AG08395 (cell line): ENCODE results near the gene DROSHA.

Experiments used
- DNase-seq: peaks from one replicate; pipeline ENCODE4 v3.0.0; 2012; ENCODE audit warnings: mixed read lengths, low spot score

Gene DROSHA

DNA sequence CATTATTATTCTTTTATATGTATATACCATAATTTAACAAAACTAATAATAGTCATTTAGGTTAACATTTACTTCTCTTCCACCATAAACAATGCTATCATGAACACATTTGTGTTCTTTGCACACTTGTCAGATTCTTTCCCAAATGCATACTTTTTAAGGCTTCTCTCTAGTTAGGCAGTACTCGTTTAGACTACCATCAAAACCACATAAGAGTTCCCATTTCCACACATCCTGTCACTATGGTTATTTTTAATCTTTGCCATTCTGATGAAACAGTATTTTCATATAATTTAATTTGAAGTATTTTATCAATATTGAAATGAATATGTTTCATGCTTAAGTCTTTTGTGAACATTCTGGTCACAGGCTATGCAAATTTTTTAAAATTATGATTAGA, 15.1 kb downstream of the DROSHA start:
- no peak for DNase-seq

DNA sequence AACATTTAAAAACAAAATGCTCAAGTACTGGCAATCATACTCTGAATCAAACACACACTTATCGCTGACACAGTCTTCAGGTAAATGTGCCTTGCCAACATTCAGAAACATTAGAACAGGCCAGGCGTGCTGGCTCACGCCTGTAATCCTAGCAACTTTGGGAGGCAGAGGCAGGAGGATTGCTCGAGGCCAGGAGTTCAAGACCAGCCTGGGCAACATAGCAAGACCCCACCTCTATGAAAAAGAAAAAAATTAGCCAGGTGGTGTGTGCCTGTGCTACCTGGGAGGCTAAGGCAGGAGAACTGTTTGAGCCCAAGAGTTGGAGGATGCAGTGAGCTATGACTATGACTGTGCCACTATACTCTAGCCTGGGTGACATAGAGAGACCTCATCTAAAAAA, 20.6 kb downstream of the DROSHA start:
- DNase-seq: no peak

DNA sequence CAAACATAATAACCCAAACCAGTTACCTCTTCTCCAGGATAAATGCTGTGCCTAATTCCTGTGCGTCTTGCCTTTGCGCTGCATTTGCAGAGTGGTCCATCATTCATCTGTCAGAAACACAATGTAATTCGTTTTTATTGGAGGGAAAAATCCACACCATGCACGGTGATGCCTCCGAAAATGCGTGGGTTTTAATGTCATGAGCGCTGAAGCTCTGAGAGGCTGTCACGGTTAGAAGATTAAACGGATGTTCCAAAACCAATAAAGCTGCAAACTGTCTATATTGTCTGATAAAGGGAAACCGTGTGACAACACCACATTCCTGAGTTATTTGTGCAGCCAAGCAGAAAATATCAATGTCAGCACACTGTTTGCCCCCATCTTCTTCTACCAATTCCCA, 27.4 kb downstream of the DROSHA start:
- no peak for DNase-seq

DNA sequence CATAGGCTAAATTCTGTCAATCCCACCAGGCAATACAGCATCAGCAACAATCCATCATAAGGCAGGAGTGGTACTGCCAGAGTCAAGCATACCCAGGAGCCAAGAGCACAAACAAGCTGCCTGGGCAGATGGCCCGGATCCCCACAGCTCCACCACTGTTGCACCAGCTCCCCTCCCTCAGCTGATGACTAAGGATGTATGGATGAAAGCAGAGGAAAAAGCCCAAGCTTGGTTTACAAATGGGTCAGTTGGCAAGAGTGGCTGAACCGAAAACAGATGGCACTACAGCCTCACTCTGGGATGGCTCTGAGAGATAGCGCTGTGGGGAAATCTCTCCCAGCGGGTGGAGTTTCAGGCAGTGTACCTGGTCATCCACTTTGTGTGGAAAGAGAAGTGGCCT, 29.4 kb downstream of the DROSHA start:
- DNase-seq: peak; percentile 10

GRCh38 chr5:31500256-31500655, 31.6 kb downstream of the DROSHA start:
- DNase-seq: no peak

- DNase-seq: no peak
Observed at GRCh38 chr5:31496891-31497290, 35.0 kb downstream of the DROSHA start.

- DNase-seq: no peak
Observed at GRCh38 chr5:31496301-31496700, 35.6 kb downstream of the DROSHA start.

DNA sequence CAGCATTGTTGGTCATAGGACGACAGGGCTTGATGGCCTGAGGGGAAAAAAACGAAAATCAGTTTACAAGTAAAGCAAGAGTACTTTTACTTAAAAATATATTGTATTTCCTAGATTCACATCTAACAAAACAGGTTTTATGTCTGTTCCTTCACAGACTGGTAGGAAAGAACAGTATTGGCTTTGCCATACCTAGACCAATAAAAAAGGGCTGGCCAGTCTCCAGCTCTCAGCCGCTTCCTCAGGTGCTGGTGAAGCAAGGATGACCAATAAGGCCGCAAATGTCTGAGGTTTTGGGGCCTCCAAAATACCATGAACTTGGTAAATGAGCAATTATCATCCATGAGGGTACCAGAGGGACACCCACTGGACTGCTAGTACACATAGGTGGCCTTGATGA, 36.6 kb downstream of the DROSHA start:
- DNase-seq: no peak

DNA sequence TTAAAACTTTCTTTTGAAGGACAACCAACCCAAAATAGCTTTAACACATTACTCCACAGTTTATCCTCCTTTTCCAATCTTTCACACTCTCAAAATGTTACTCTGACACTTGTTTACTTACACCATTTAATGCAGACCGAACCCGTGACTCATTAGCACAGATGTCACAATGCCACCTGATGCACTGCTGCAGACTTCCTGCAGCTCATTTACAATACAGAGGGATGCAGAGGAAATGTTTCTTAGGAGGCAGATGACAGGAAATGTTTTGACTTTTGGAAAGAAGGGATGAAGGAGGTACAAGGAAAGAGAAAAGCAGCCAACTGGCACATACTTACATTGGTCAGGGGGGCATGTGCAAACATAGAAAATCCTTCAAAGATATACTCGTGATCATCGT, 39.0 kb downstream of the DROSHA start:
- no peak for DNase-seq

DNA sequence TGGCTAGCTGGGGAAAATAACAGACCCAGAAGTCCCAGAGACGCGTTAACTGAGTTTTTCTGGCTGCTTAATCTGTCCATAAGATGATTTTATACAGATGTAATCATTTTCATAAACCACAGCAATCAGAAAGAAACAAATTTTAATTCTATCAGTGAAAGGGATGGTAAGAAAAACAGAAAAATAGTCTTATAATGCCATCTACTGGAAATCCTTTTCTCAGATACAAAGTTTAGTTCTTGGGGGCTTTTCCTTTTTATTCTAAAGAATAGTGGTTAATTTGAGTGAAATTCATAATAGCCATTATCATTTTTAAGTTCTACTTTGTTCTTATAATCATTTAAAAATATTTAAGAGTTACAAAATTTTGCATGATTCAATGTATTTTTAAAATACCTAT, 44.4 kb downstream of the DROSHA start:
- DNase-seq: no peak

- no peak for DNase-seq
Observed at GRCh38 chr5:31486441-31486840, 45.5 kb downstream of the DROSHA start.

- DNase-seq: no peak
Observed at GRCh38 chr5:31485376-31486207, 46.3 kb downstream of the DROSHA start.

DNA sequence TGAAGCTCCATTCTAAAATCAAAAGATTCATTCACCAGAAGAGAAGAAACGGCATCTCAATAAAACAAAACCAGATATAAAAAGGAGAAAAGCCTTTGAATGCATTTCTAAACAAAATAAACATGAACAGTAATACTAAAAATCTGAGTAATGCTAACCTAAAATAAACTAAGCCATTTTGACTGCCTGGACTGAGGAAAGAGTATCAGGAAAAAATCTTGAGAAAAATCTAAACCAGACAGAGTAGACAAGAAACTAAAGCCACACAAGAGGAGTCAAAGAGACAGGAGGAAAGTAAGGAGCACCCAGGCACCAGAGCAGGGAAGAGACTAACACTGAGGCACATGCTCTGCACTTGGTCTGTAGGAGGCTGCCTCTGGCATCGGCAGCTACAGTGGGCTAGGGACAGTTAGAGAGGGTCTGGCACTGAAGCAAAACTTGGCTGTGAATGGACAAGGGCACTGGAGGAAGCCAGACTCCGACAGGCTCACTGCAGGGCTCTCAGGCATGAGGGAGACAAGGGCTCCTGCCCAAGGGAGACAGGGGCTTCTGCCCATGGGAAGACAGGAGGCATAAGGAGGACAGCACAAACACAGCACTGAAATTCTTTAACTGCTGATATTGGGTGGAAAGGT, 50.2 kb downstream of the DROSHA start:
- no peak for DNase-seq

GRCh38 chr5:31479706-31480105, 52.2 kb downstream of the DROSHA start:
- DNase-seq: no peak

DNA sequence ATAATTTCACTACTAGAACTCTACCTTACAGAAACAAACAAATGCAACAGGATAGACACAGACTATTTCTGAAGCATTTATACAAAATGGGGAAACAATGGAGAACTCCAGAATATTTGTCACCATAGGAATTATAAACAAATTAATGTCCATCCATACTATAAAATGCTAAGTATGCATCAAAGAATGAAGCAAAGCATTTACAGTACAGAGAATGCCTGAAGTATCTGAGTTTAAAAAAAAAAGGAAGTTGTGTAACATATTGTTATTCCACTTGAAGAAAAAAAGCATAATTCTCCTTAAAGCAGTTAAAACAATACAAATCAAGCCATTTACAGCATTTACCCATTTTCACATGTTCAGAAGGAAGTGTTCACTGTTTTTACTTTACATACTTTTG, 53.0 kb downstream of the DROSHA start:
- no peak for DNase-seq

GRCh38 chr5:31477971-31478370, 53.9 kb downstream of the DROSHA start:
- no peak for DNase-seq

DNA sequence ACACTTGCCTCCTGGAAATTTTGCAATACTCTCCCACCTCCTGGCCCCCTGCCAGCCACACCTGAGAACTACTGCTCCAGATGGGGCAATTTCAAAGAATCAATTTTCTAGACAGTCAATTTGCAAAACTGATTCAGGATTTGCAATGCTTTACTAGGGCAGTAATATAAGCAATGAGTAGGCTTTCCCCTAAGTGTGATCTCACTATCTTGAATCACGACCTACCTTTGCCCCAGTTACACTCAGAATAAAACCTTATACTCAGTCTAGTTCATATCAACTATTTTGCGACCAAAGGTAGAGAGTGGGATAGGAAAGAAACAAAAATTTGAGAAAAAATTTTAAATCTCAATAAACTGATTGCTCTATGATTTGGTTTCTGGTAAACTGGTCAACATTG, 54.4 kb downstream of the DROSHA start:
- no peak for DNase-seq

DNA sequence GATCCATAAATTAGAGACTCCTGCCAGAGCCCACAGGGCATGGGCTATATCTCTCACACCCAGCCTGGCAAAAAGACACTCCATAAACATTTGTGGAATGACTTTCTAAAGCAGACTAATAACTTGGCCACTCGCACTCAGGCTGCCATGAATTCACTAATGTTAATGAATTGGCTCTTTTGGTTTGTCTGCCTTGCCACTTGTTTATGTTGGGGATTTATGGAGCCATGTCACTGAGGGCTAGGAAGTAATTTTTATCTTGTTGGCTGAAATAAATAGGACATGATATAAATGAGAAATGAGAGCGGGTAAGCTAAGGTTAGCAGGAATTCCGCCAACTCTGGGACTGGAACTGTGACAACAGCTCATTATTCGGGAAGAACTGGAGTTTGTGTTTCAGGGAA, 55.2 kb downstream of the DROSHA start:
- DNase-seq: no peak

DNA sequence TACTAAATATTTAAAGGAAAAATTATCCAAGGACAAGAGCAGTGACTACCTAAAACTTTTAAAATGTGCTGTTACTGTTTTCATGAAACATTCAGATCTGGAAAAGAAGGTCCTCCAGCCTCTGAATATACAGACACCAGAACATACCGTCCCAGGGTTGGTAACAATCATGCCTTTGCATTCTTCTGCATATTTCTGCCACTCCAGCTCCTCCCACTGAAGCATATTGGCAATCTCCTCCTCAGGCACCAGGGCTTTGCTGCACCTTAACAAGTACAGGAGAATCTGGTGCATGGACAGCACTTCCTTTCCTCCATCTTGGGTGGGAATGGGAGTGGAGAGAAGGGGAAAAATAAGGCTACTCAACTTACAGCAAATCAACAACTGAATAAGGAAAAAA, 60.0 kb downstream of the DROSHA start:
- no peak for DNase-seq

GRCh38 chr5:31471040-31471439, 60.9 kb downstream of the DROSHA start:
- no peak for DNase-seq

DNA sequence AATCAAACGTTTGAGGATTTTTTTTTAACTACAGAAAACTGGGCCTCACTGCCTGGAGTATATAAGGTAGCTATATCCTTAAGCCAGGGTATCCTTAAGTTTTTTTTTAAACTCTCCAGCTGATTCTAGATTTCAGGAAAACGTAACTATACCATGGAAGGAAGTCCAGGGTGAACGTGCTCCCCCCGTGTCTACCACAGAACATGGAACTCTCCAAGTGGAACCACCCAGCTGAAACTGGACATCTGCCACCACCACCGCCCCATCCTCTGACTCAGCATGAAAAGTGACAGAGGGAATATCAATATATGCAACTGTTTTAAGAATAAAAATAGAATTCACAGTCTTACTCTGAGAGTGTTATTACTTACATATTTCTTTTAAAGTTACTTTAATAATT, 61.3 kb downstream of the DROSHA start:
- DNase-seq: peak; percentile 80

DNA sequence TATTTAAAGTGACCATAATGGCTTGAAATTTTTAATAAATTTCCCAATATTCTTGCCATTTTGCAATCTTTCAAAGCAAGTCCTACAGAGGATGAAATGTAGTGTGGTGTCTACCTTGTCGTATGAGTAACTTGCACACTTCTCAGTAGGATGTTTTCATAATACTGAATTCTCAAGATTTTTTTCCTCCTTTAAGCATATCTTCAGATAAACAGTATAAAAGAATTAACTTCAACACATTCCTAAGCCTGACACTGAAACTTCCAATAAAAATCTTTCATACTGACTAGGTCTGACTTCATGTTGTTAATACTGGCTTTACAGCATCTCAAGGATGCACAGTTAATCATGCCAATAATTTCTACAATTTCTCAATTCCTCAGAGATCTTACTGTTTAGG, 62.0 kb downstream of the DROSHA start:
- DNase-seq: no peak

DNA sequence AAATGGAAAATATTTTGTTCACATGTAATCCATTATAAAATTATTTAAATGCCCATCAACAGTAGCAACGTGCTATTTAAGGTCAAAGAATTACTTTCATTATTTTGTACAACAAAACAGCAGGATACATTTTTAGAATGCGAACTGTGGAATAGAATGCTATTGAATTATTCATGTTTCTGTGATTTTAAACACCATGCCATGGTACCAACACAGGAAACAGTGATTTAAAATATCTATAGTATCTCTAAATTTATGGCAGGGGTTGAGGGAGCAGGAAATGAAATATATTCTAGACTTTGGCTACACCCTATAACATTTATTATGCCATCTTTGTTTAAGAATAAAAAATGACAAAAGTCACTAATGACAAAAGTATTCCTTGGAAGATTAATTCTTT, 62.4 kb downstream of the DROSHA start:
- no peak for DNase-seq

DNA sequence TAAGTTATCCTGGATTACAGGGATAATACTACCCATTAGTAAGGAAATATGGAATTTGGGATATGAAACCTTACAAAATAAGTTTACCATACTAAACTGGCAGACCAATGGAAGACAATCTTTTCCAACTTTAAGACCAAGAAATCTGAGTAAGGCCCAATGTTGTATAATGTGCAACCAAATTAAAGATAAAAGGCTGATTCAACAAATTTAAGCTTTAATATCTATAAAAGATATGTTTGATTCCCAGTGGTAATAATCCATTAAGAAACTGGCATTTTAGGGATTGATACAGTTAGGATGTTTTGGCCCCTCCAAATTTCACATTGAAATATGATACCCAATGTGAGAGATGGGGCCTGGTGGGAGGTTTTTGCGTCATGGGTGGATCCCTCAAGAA, 66.6 kb downstream of the DROSHA start:
- DNase-seq: no peak
